Thoracic aorta (tissue), 2 donors: Measurements from ENCODE around the gene ATP2B2. TPM values are rescaled to one million over a fixed set of nuclear protein-coding genes. Genes with fewer than 3 reads are reported as not detected.

ENCODE experiments used
- ATAC-seq: fragments of 150-250 bp; one replicate; pipeline ENCODE4 v1.8.0; 2017; ENCODE audit warnings: low read depth; ENCODE audit not compliant: insufficient number of reproducible peaks, low FRiP score
- DNase-seq: peaks from one replicate; pipeline ENCODE4 v3.0.0-alpha.2; 2020; ENCODE audit warnings: low spot score
- H3K27ac ChIP-seq, 2 donors: fragments of 200-600 bp; sonication (generic); 1 replicate in 1 of 2; 2 replicates in 1 of 2; pipeline ENCODE4 v1.5.1; 2016; ENCODE audit warnings: mild to moderate bottlenecking in 2 of 2, moderate library complexity in 2 of 2
- H3K27me3 ChIP-seq: fragments of 200-600 bp; sonication (generic); replicated peaks from 2 replicates; pipeline ENCODE4 v1.6.0; 2016; ENCODE audit warnings: mild to moderate bottlenecking; ENCODE audit not compliant: insufficient read depth
- H3K36me3 ChIP-seq: fragments of 200-600 bp; sonication (generic); one replicate; pipeline ENCODE4 v1.5.1; 2016
- H3K4me1 ChIP-seq, 2 donors: fragments of 200-600 bp; sonication (generic); 1 replicate in 1 of 2; 2 replicates in 1 of 2; pipeline versions ENCODE4 v1.5.1 to v1.6.0; 2016; ENCODE audit warnings: low read depth in 2 of 2, mild to moderate bottlenecking in 1 of 2; ENCODE audit not compliant: control insufficient read depth in 1 of 2
- H3K4me3 ChIP-seq: fragments of 200-600 bp; sonication (generic); 2 replicates; pipeline ENCODE4 v1.5.1; 2016; ENCODE audit warnings: mild to moderate bottlenecking
- H3K9me3 ChIP-seq: fragments of 200-600 bp; sonication (generic); 2 replicates; pipeline ENCODE4 v1.5.1; 2016
- total RNA-seq, 2 donors: library from RNA; depleted of rRNA; stranded (reverse); fragments of >200 nt; gene quantifications; one replicate each; pipeline versions ENCODE4 v1.1.0 to v1.2.3, GENCODE V29; 2016
- TF ChIP-seq, protein P1 (sequence below): fragments of 200-600 bp; sonication (generic); IDR thresholded peaks from one replicate; pipeline ENCODE4 v1.5.1; 2019; ENCODE audit warnings: antibody characterized with exemption

ATP2B2 gene
- total RNA-seq, 2 donors from 2014 or later: not detected

DNA sequence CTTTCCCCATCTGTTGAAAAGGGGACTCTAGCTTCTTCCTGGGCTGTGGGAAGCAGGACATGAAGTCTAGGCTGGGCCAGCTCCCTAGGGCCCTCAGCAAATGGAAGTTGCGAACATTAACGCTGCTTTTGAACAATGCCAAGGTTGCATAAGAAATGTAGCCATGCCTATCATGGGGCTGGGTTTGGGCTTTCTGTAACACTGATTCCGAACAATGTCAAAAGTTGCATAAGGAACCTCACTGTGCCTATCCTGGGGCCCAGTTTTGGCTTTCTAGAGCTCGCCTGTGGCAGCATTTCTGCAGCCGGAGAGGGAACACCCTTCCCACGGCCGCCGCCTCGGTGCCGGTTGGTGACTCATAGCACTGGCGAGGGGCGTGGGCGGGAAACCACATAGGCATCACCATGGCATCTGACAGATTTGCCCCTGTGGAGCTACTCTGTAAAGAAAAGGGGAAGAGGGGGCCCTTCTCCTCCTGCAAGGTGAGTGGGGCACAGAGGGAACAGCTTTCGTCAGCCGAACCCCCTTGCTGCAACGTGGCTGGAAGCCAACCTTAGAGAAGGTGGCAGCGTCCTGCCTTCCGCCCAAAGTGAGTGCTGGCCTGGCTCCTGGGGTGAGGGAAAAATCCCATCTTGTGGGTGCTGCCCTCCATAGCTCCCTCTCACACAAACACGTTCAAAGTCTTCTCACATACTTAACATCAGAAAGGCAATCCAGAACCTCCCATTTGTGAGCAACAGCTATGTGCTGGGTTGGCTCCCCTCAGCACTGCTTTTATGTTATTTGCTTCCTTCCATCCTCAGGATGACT, 46.6 kb upstream of the ATP2B2 start:
- TF ChIP-seq, protein P1, sequence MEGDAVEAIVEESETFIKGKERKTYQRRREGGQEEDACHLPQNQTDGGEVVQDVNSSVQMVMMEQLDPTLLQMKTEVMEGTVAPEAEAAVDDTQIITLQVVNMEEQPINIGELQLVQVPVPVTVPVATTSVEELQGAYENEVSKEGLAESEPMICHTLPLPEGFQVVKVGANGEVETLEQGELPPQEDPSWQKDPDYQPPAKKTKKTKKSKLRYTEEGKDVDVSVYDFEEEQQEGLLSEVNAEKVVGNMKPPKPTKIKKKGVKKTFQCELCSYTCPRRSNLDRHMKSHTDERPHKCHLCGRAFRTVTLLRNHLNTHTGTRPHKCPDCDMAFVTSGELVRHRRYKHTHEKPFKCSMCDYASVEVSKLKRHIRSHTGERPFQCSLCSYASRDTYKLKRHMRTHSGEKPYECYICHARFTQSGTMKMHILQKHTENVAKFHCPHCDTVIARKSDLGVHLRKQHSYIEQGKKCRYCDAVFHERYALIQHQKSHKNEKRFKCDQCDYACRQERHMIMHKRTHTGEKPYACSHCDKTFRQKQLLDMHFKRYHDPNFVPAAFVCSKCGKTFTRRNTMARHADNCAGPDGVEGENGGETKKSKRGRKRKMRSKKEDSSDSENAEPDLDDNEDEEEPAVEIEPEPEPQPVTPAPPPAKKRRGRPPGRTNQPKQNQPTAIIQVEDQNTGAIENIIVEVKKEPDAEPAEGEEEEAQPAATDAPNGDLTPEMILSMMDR: no peak
- H3K9me3 ChIP-seq: no peaks in the 10 kb centered on the region
- no peak overlapping the region for H3K27ac ChIP-seq
- no peaks in the 10 kb centered on the region for H3K36me3 ChIP-seq
- ATAC-seq (no peak), DNase-seq (no peak)
- no peaks in the 10 kb centered on the region for H3K4me1 ChIP-seq
- no peak overlapping the region for H3K4me3 ChIP-seq
- H3K27me3 ChIP-seq: no peaks in the 10 kb centered on the region

DNA sequence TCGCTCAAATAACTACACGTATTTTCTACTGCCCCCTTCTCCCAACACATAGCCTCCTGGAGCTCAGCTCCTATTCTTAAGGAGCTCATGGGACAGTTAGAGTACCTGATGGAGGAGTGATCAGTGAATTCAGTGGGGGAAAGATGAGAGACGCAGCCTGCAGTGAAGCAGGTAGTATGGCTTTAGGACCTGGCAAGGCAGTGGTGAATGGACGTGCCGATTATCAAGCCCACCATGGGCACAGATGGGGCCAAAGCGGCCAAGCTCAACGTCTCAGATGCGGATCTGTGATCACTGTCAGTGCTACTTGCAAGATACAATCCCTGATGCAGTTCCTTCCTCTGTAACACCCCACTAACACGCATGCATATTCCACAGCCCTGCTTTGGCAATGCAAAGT, 45.8 kb upstream of the ATP2B2 start:
- TF ChIP-seq, protein P1: no peak
- DNase-seq (no peak), ATAC-seq (no peak)
- Histone ChIP-seq H3K4me3 (no peak overlapping the region), H3K27me3 (no peaks in the 10 kb centered on the region), H3K27ac (no peak overlapping the region), H3K36me3 (no peaks in the 10 kb centered on the region), H3K4me1 (no peaks in the 10 kb centered on the region), H3K9me3 (no peaks in the 10 kb centered on the region)

DNA sequence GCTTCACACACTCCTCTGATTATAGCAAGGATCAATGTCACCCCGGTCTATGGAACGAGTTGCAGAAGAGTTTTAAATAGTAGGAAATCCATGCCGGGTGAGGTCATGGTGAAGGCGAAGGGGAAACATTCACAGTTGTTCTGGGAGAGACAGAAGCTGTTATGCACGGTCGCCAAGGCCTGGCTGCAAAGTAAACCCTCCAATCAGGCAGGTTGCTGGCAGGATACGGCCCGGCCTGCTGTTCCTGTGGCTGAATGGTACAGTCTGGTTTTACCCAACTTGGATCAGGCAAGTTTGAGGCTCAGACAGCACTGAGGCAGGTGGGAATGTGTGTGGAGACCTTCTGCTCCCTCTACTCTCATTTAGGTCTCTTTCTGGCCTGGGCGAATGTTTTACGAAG, 45.3 kb upstream of the ATP2B2 start:
- no peak for ATAC-seq
- Histone ChIP-seq H3K36me3 (no peaks in the 10 kb centered on the region), H3K4me3 (no peak overlapping the region), H3K27me3 (no peaks in the 10 kb centered on the region), H3K4me1 (no peaks in the 10 kb centered on the region), H3K27ac (no peak overlapping the region), H3K9me3 (no peaks in the 10 kb centered on the region)
- TF ChIP-seq, protein P1: no peak
- DNase-seq: no peak

DNA sequence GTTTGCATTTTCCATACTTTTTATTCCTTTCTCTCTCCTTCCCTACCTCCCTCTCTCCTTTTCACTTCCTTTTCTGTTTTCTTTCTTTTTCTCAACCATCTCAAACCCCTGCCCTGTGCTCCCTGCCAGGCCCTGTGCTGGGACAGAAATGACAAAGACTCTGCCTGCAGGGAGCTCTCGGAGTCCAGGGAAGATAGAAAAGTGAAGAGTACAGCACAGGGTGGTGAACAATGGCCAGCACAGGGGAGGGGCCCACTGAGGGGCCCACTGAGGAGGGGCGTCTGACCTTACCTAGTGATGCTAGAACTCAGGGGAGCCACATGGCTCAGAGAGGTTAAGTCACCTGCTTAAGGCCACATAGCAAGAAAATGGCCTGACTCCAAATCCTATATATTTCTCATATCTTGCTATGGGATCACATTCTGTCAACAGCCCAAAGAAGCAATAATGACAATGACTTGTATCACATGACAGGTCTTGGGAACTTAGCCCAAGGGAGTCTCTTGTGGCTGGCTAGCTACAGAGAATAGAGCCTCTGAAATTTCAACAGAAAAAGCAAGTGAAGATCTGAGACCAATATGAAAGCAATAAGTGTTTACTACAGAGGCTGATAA, 44.3 kb upstream of the ATP2B2 start:
- no peak for DNase-seq
- no peak for ATAC-seq
- TF ChIP-seq, protein P1: no peak

DNA sequence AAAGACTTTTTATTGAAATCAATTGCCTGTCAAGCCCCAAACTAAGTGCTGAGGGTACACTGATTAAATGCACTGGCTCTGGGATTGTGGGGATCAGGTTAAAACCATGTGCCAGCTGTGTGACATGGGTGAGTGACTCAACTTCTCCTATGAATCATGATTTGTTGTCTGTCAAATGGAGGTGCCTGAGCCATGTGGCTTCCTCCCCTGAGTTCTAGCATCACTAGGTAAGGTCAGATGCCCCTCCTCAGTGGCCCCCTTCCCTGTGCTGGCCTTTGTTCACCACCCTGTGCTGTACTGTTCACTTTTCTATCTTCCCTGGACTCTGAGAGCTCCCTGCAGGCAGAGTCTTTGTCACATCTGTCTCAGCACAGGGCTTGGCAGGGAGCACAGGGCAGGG, 43.6 kb upstream of the ATP2B2 start:
- TF ChIP-seq, protein P1: no peak
- DNase-seq: no peak
- no peak overlapping the region for H3K4me3 ChIP-seq
- no peak overlapping the region for H3K27ac ChIP-seq
- H3K27me3 ChIP-seq: no peaks in the 10 kb centered on the region
- no peaks in the 10 kb centered on the region for H3K4me1 ChIP-seq
- no peaks in the 10 kb centered on the region for H3K36me3 ChIP-seq
- no peaks in the 10 kb centered on the region for H3K9me3 ChIP-seq
- ATAC-seq: no peak

More for the DNA sequence above, 44.3 kb upstream of the ATP2B2 start:
- Histone ChIP-seq H3K4me3 (no peak overlapping the region), H3K27me3 (no peaks in the 10 kb centered on the region), H3K36me3 (no peaks in the 10 kb centered on the region), H3K27ac (no peak overlapping the region), H3K9me3 (no peaks in the 10 kb centered on the region), H3K4me1 (no peaks in the 10 kb centered on the region)
